Measurements from ENCODE around the gene CCBE1. TPM values are rescaled to one million over a fixed set of nuclear protein-coding genes. Genes with fewer than 3 reads are reported as not detected.

CCBE1 gene
- total RNA-seq, 1 donor from 2014 or later, result 4.1 TPM

DNA sequence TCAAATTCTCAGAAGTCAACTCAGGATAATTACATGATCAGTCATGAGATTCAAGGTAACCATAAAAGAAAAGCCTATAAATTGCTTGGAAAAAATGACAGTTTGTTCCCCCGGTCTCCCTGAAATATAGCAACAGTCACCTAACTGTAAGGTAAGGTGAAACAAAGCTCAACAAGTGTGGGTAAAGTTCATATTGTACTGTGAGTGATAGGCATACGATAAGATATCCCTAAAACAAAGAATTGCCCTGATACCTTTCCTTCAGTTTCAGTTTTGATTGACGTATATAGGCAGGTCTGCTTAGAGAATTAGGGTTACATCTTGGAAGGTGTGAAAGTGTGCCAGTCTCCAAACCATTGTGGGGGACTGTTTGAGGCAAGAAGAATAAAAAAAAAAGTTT lies 4.0 kb upstream of the CCBE1 start:
- DNase-seq (ENCODE audit: low read depth) (no peak), FAIRE-seq (peak; percentile 17)
- peaks cover 2% of the 10 kb centered on the region for H3K36me3 Mint-ChIP-seq (ENCODE audit: low read depth, unreplicated experiment)
- H3K4me1 Mint-ChIP-seq (ENCODE audit: low read depth, unreplicated experiment), result peaks cover 9% of the 10 kb centered on the region
- Histone ChIP-seq H3K9me3 (ENCODE audit: insufficient read depth, low read depth, low read length) (no peaks in the 10 kb centered on the region), H3K4me2 (ENCODE audit: low read length) (no peak overlapping the region), H2AFZ (ENCODE audit: low read depth, low read length) (no peak overlapping the region), H3K4me1 (ENCODE audit: insufficient read depth, low read length) (peaks cover 8% of the 10 kb centered on the region), H3K27me3 (ENCODE audit: insufficient read depth, low read length) (peaks cover under 1% of the 10 kb centered on the region), H3K4me3 (ENCODE audit: insufficient read depth, low read depth, low read length) (no peak overlapping the region), H3K9ac (ENCODE audit: low read length) (no peak overlapping the region), H4K20me1 (ENCODE audit: insufficient read depth, low read length) (no peaks in the 10 kb centered on the region), H3K27ac (ENCODE audit: low read depth, low read length) (no peak overlapping the region), H3K36me3 (ENCODE audit: insufficient read depth, low read length) (no peaks in the 10 kb centered on the region), H3K79me2 (ENCODE audit: insufficient read depth, low read length) (peaks cover 1% of the 10 kb centered on the region)
- H3K9me3 Mint-ChIP-seq (ENCODE audit: unreplicated experiment), result no peaks in the 10 kb centered on the region
- TF ChIP-seq CTCF (IDR thresholded peaks at IDR 0.05; ENCODE audit: insufficient read depth, low read depth, low read length) (no peak), EZH2 (IDR thresholded peaks at IDR 0.05; ENCODE audit: insufficient read depth, low read length) (no peak)
- no peak overlapping the region for H3K4me3 Mint-ChIP-seq (ENCODE audit: unreplicated experiment)
- peaks cover 18% of the 10 kb centered on the region for H3K27me3 Mint-ChIP-seq (ENCODE audit: low read depth, unreplicated experiment)
- no peak overlapping the region for H3K27ac Mint-ChIP-seq (ENCODE audit: unreplicated experiment)

DNA sequence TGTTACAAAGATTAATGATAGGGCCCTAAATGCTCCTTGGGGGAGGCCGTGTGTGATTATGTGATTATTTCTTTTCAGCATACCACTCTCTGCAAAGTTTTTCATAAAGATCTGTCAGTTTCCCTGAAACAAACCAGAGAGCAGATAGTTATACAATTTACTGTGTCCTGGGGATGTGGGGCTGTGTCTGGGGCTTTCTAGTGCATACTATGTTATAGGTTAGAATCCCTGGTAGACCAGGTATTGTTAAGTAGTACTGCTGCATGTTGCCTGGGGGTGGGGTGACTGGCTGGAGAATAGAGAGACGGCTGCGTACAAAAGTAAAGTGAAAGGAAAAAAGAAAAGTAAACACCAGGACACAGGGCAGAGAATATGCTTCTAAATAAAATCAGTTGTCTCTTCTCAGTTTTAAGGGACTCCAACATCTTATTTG lies 3.3 kb upstream of the CCBE1 start:
- H2AFZ ChIP-seq (ENCODE audit: low read depth, low read length), result no peak overlapping the region

More for the DNA sequence above, 3.3 kb upstream of the CCBE1 start:
- Mint-ChIP-seq H3K4me3 (ENCODE audit: unreplicated experiment) (no peak overlapping the region), H3K27me3 (ENCODE audit: low read depth, unreplicated experiment) (peaks cover 24% of the 10 kb centered on the region), H3K36me3 (ENCODE audit: low read depth, unreplicated experiment) (peaks cover 4% of the 10 kb centered on the region), H3K27ac (ENCODE audit: unreplicated experiment) (peak overlapping the region; percentile 55), H3K4me1 (ENCODE audit: low read depth, unreplicated experiment) (peaks cover 7% of the 10 kb centered on the region), H3K9me3 (ENCODE audit: unreplicated experiment) (peaks cover 2% of the 10 kb centered on the region)
- Histone ChIP-seq H3K27me3 (ENCODE audit: insufficient read depth, low read length) (peaks cover 4% of the 10 kb centered on the region), H4K20me1 (ENCODE audit: insufficient read depth, low read length) (no peaks in the 10 kb centered on the region), H3K9me3 (ENCODE audit: insufficient read depth, low read depth, low read length) (no peaks in the 10 kb centered on the region), H3K27ac (ENCODE audit: low read depth, low read length) (no peak overlapping the region), H3K9ac (ENCODE audit: low read length) (no peak overlapping the region), H3K79me2 (ENCODE audit: insufficient read depth, low read length) (peaks cover 3% of the 10 kb centered on the region), H3K4me3 (ENCODE audit: insufficient read depth, low read depth, low read length) (no peak overlapping the region), H3K4me2 (ENCODE audit: low read length) (no peak overlapping the region), H3K4me1 (ENCODE audit: insufficient read depth, low read length) (peaks cover 8% of the 10 kb centered on the region), H3K36me3 (ENCODE audit: insufficient read depth, low read length) (no peaks in the 10 kb centered on the region)
- no peak for DNase-seq (ENCODE audit: low read depth)
- no peak for FAIRE-seq
- no peak for TF ChIP-seq CTCF (IDR thresholded peaks at IDR 0.05; ENCODE audit: insufficient read depth, low read depth, low read length)
- TF ChIP-seq EZH2 (IDR thresholded peaks at IDR 0.05; ENCODE audit: insufficient read depth, low read length), result no peak
